ENCODE results near the gene IQCF6.
"Not testable (repeated sequence)": the region's sequence is repeated elsewhere in the genome, so short reads cannot be mapped to it uniquely, and the experiment has no call there.

DNA sequence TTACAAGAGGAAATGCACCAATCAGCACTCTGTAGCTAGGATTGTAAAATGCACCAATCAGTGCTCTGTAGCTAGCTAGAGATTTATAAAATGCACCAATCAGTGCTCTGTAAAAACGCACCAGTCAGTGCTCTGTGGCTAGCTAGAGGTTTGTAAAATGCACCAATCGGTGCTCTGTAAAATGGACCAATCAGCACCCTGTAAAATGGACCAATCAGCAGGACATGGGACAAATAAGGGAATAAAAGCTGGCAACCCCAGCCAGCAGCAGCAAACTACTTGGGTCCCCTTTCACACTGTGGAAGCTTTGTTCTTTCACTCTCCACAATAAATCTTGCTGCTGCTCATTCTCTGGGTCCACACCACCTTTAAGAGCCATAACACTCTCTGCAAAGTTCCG, 36.7 kb downstream of the IQCF6 start:
- not testable (repeated sequence) for TF ChIP-seq TAF1 (IDR thresholded peaks at IDR 0.05; ENCODE audit: low read depth); RAD21 (conservative IDR thresholded peaks at IDR 0.05); EZH2 (IDR thresholded peaks at IDR 0.05; ENCODE audit: borderline replicate concordance, insufficient read depth, low read length, poor library complexity, severe bottlenecking)
- TF ChIP-seq, protein P1, sequence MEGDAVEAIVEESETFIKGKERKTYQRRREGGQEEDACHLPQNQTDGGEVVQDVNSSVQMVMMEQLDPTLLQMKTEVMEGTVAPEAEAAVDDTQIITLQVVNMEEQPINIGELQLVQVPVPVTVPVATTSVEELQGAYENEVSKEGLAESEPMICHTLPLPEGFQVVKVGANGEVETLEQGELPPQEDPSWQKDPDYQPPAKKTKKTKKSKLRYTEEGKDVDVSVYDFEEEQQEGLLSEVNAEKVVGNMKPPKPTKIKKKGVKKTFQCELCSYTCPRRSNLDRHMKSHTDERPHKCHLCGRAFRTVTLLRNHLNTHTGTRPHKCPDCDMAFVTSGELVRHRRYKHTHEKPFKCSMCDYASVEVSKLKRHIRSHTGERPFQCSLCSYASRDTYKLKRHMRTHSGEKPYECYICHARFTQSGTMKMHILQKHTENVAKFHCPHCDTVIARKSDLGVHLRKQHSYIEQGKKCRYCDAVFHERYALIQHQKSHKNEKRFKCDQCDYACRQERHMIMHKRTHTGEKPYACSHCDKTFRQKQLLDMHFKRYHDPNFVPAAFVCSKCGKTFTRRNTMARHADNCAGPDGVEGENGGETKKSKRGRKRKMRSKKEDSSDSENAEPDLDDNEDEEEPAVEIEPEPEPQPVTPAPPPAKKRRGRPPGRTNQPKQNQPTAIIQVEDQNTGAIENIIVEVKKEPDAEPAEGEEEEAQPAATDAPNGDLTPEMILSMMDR (IDR thresholded peaks at IDR 0.05; ENCODE audit: poor library complexity, severe bottlenecking), result not testable (repeated sequence)
